NCI-H1417 (cell line): ENCODE data around the gene SUPT4H1.

Experiments
- DNase-seq, 3 experiments: peaks; one replicate each; lab custom pipeline; 2025; lab: John Stamatoyannopoulos, UW

The SUPT4H1 gene

GRCh38 chr17:58340405-58340876 is 11.6 kb downstream of the SUPT4H1 start:
- no peak for DNase-seq

- DNase-seq: no peak
These were observed 12.1 kb downstream of the SUPT4H1 start for GRCh38 chr17:58339755-58340404.

GRCh38 chr17:58338841-58339754 is 12.9 kb downstream of the SUPT4H1 start:
- DNase-seq: peak in 2 of 3 experiments; percentile 12 to 48

- DNase-seq: no peak
These were observed 13.6 kb downstream of the SUPT4H1 start for GRCh38 chr17:58338454-58338840.

- no peak for DNase-seq
These were observed 14.2 kb downstream of the SUPT4H1 start for GRCh38 chr17:58337600-58338453.

GRCh38 chr17:58337210-58337599 is 14.8 kb downstream of the SUPT4H1 start:
- no peak for DNase-seq

GRCh38 chr17:58336456-58337209 is 15.4 kb downstream of the SUPT4H1 start:
- no peak for DNase-seq

- no peak for DNase-seq
These were observed 16.1 kb downstream of the SUPT4H1 start for GRCh38 chr17:58335779-58336455.

GRCh38 chr17:58335061-58335731 is 16.8 kb downstream of the SUPT4H1 start:
- DNase-seq: no peak

GRCh38 chr17:58334661-58335060 is 17.3 kb downstream of the SUPT4H1 start:
- DNase-seq: peak in 1 of 3 experiments; percentile 43

GRCh38 chr17:58334256-58334655 is 17.7 kb downstream of the SUPT4H1 start:
- no peak for DNase-seq

- DNase-seq: no peak
These were observed 18.2 kb downstream of the SUPT4H1 start for GRCh38 chr17:58333736-58334207.

- no peak for DNase-seq
These were observed 18.9 kb downstream of the SUPT4H1 start for GRCh38 chr17:58332778-58333735.

- no peak for DNase-seq
These were observed 19.9 kb downstream of the SUPT4H1 start for GRCh38 chr17:58331815-58332777.

GRCh38 chr17:58330997-58331814 is 20.8 kb downstream of the SUPT4H1 start:
- no peak for DNase-seq

GRCh38 chr17:58330538-58330996 is 21.4 kb downstream of the SUPT4H1 start:
- no peak for DNase-seq
